D721Med (cell line): ENCODE data around the gene EDDM3A.

Experiments
- DNase-seq: peaks from one replicate; pipeline ENCODE4 v3.0.0; 2011; ENCODE audit warnings: low spot score; ENCODE audit not compliant: insufficient read length
- FAIRE-seq: peaks from 2 replicates; lab custom pipeline; 2011; peaks lifted over from hg19 to GRCh38; lab: Jason Lieb, UNC
- CTCF ChIP-seq: IDR thresholded peaks from 2 replicates; pipeline ENCODE4 v1.5.1; 2012; ENCODE audit warnings: mild to moderate bottlenecking, control low read depth; ENCODE audit not compliant: insufficient read depth; ENCODE audit errors: missing control alignments

Gene EDDM3A

GRCh38 chr14:20769421-20769820 lies 23.7 kb downstream of the EDDM3A start:
- FAIRE-seq (no peak), DNase-seq (no peak)
- no peak for TF ChIP-seq CTCF

- no peak for DNase-seq
- TF ChIP-seq CTCF = no peak
- FAIRE-seq = no peak
Measured at GRCh38 chr14:20772650-20773049, 27.0 kb downstream of the EDDM3A start.

GRCh38 chr14:20774258-20774824 lies 28.7 kb downstream of the EDDM3A start:
- TF ChIP-seq CTCF = no peak
- no peak for DNase-seq
- no peak for FAIRE-seq

- FAIRE-seq = no peak
- TF ChIP-seq CTCF = no peak
- no peak for DNase-seq
Measured at GRCh38 chr14:20775043-20775442, 29.4 kb downstream of the EDDM3A start.

- no peak for TF ChIP-seq CTCF
- DNase-seq = no peak
- no peak for FAIRE-seq
Measured at GRCh38 chr14:20775901-20776300, 30.2 kb downstream of the EDDM3A start.

GRCh38 chr14:20781803-20782202 lies 36.1 kb downstream of the EDDM3A start:
- DNase-seq (no peak), FAIRE-seq (no peak)
- TF ChIP-seq CTCF = no peak

GRCh38 chr14:20782280-20782890 lies 36.7 kb downstream of the EDDM3A start:
- FAIRE-seq = no peak
- no peak for DNase-seq
- TF ChIP-seq CTCF = no peak
